Heart right ventricle (tissue), 16 donors: Measurements from ENCODE around the gene ZNF845. TPM values are rescaled to one million over a fixed set of nuclear protein-coding genes. Genes with fewer than 3 reads are reported as not detected.

Experiments
- ATAC-seq, 8 donors: fragments of 200-7000 bp; cut with Tn5 transposase; one replicate each; pipeline ENCODE4 v1.9.1; 2020; ENCODE audit warnings: mild to moderate bottlenecking in 8 of 8, moderate library complexity in 8 of 8, moderate number of reproducible peaks in 1 of 8
- DNase-seq, 2 donors: peaks; one replicate each; pipeline ENCODE4 v3.0.0-alpha.2; 2020
- H3K27ac ChIP-seq, 10 donors: fragments of 200-600 bp; sonication (generic) in 2 of 10; one replicate each; pipeline versions ENCODE4 v1.5.0 to v1.8.0; 2020 to 2022; ENCODE audit warnings: mild to moderate bottlenecking in 3 of 10
- H3K27me3 ChIP-seq, 7 donors: fragments of 200-600 bp; one replicate each; pipeline ENCODE4 v1.8.0; 2021 to 2022; ENCODE audit warnings: mild to moderate bottlenecking in 2 of 7
- H3K36me3 ChIP-seq, 9 donors: fragments of 200-600 bp; sonication (generic) in 1 of 9; one replicate each; pipeline versions ENCODE4 v1.5.0 to v1.8.0; 2020 to 2022; ENCODE audit warnings: mild to moderate bottlenecking in 2 of 9
- H3K4me1 ChIP-seq, 9 donors: fragments of 200-600 bp; sonication (generic) in 1 of 9; one replicate each; pipeline versions ENCODE4 v1.5.0 to v1.8.0; 2020 to 2022; ENCODE audit warnings: mild to moderate bottlenecking in 4 of 9
- H3K4me3 ChIP-seq, 10 donors: fragments of 200-600 bp; sonication (generic) in 2 of 10; one replicate each; pipeline versions ENCODE4 v1.5.0 to v1.8.0; 2020 to 2022; ENCODE audit warnings: mild to moderate bottlenecking in 7 of 10, moderate library complexity in 2 of 10
- H3K9me3 ChIP-seq, 11 donors: fragments of 200-600 bp in 10 of 11; sonication (generic) in 2 of 11; one replicate each; pipeline versions ENCODE4 v1.5.0 to v1.8.0; 2013 to 2022; ENCODE audit warnings: mild to moderate bottlenecking in 2 of 11, control low read depth in 1 of 11, moderate library complexity in 1 of 11
- CTCF ChIP-seq, 9 donors: fragments of 200-600 bp; sonication (generic) in 2 of 9; IDR thresholded peaks; one replicate each; pipeline versions ENCODE4 v1.5.0 to v1.8.0; 2021 to 2022; ENCODE audit warnings: antibody characterized with exemption in 9 of 9, mild to moderate bottlenecking in 5 of 9, moderate library complexity in 1 of 9
- WGBS, 2 donors: extraction: QIAGEN DNeasy Blood & Tissue Kit; methylation state at CpG; one replicate each; pipeline ENCODE4 v1.1.7; 2013; ENCODE audit warnings: inconsistent platforms in 1 of 2; 5-methylcytosine and 5-hydroxymethylcytosine counted together
- intact Hi-C, 10 donors: fragments of 100-400 bp; cut with DNase I; formaldehyde crosslinking; loops; one replicate each; pipeline versions ENCODE4 v1.11.1 to v1.14.2; 2022
- long read RNA-seq, 3 donors: library from polyadenylated mRNA; unstranded; transcript quantifications; one replicate each; pipeline ENCODE4 v2.0.0, GENCODE V29; 2020 to 2021
- polyA plus RNA-seq, 2 donors: library from polyadenylated mRNA; stranded (reverse); fragments of 200-250 nt; gene quantifications; one replicate each; pipeline ENCODE4 v1.2.3, GENCODE V29; 2013
- total RNA-seq, 10 donors: library from RNA; stranded (reverse); fragmentation: NEBNext Ultra II Directional in 3 of 10; extraction: Animal tissue kit (Norgen Biotek cat#: 25700) in 3 of 10; gene quantifications; one replicate each; pipeline versions ENCODE4 v1.2.1 to v1.2.4, GENCODE V29; 2021 to 2023
- donor health status: Arrhythmogenic right ventricular cardiomyopathy.
- donor health status: ischemic (EF 13 %, LVEDD 7.1; RV severe dilation, severe dysfunction).
- donor health status: healthy with polysubstance abuse.
- donor health status: DM: no; HTN: yes; CAD: no.
- donor health status: DM: no; HTN: no; CAD: no.
- donor health status: ischemic (EF 25% LVEDD 6.9; RV normal size, moderate dysfunction).
- donor health status: ischemic (EF 25% LVEDD 5.7; RV mildly dilated, moderate dysfunction).
- donor health status: healthy.
- donor health status: DM: yes; HTN: yes; CAD: no.
- donor health status: Ischemic cardiomyopathy.
- donor health status: ischemic (EF 35%, LVEDD 5.7; RV mildly dilated, moderate dysfunction).
- donor health status: nonischemic (EF 11% LVEDD 7.7; RV severe dilation, severe dysfunction).
- donor health status: DM: yes; HTN: yes; CAD: no.
- donor health status: PGD.
- donor health status: ischemic (EF 29% LVEDD 5.4; RV normal size, mild dysfunction).
- donor health status: nonischemic (EF 23%, LVEDD 6.1; RV moderate dilation, normal function).

ZNF845 gene
- total RNA-seq (1 to 10 TPM; 2.7 to 4.9 (median 3.8) TPM), polyA plus RNA-seq (1 to 10 TPM; 1.3 to 2.2 TPM)
- long read RNA-seq, donor 1, partial matches to known transcripts, result 0 of 2 reads
- long read RNA-seq, donor 1, other reads (novel, unspliced or antisense), result 2 of 2 reads
- long read RNA-seq, donor 2, full-length matches to known transcripts, result 5 of 6 reads
- long read RNA-seq, donor 2, partial matches to known transcripts, result 0 of 6 reads
- long read RNA-seq, donor 2, other reads (novel, unspliced or antisense), result 1 of 6 reads
- long read RNA-seq, donor 3, full-length matches to known transcripts, result 3 of 4 reads
- long read RNA-seq, donor 3, partial matches to known transcripts, result 0 of 4 reads
- long read RNA-seq, donor 3, other reads (novel, unspliced or antisense), result 1 of 4 reads

- Histone ChIP-seq H3K27me3 (peaks cover 0 to 5% (median 0%) of the 10 kb centered on the region in 7 donors), H3K36me3 (peaks cover 0 to 15% (median 0%) of the 10 kb centered on the region in 9 donors), H3K9me3 (peaks cover 0 to 30% (median 0%) of the 10 kb centered on the region in 11 donors), H3K4me1 (peaks cover 2 to 15% (median 8%) of the 10 kb centered on the region in 9 donors), H3K4me3 (peak within 1 kb of the TSS; percentile 58 to 90 (median 72)), H3K27ac (peak within 1 kb of the TSS; percentile 43 to 83 (median 76))
- TF ChIP-seq CTCF (IDR thresholded peaks at IDR 0.05), result no peak
- intact Hi-C loops, result loop anchor here in 3 of 10 donors (2.0 to 10.0 kb wide), 4 partner anchors 61 to 139 kb away; partner anchors contain the start of genes ZNF677 (in 2 of the 3), VN1R2 (in 1 of the 3), ZNF665 (in 1 of the 3) and ZNF765 (in 1 of the 3)
- 0% methylated on average over 61 of the region's 61 CpGs for WGBS, 2 donors
- ATAC-seq (peak; percentile 99 to 100 (median 100)), DNase-seq (peak; percentile 92 to 96)
Observed at GRCh38 chr19:53333463-53334449, at the start of gene ZNF845. TSS of gene ZNF845 (plus strand) at chr19:53333749. CDS start at chr19:53341308, 7,559 bp downstream.

- ATAC-seq (no peak), DNase-seq (no peak)
- intact Hi-C loops, result no loop called here
- Histone ChIP-seq H3K36me3 (no peaks in the 10 kb centered on the region), H3K27me3 (peaks cover 0 to 6% (median 0%) of the 10 kb centered on the region in 7 donors), H3K4me3 (no peak overlapping the region), H3K27ac (no peak overlapping the region), H3K4me1 (no peaks in the 10 kb centered on the region), H3K9me3 (peaks cover 0 to 25% (median 0%) of the 10 kb centered on the region in 11 donors)
- WGBS, 2 donors, result 69 to 75% methylated on average over 4 of the region's 4 CpGs
- no peak for TF ChIP-seq CTCF (IDR thresholded peaks at IDR 0.05)
Observed at GRCh38 chr19:53285087-53285486, 48.5 kb upstream of the ZNF845 start.

GRCh38 chr19:53290758-53291549, 42.6 kb upstream of the ZNF845 start:
- no peak overlapping the region for H3K27ac ChIP-seq
- peaks cover 0 to 77% (median 23%) of the 10 kb centered on the region in 11 donors for H3K9me3 ChIP-seq
- H3K4me3 ChIP-seq, result no peak overlapping the region
- H3K27me3 ChIP-seq, result peaks cover 0 to 6% (median 0%) of the 10 kb centered on the region in 7 donors
- WGBS, 2 donors, result 89 to 90% methylated on average over 46 to 47 of the region's 47 CpGs
- no peak for ATAC-seq
- no peaks in the 10 kb centered on the region for H3K4me1 ChIP-seq
- no peak for DNase-seq
- intact Hi-C loops, result no loop called here
- H3K36me3 ChIP-seq, result no peaks in the 10 kb centered on the region
- TF ChIP-seq CTCF (IDR thresholded peaks at IDR 0.05), result no peak
